OCI-LY1 (cell line): Measurements from ENCODE around the gene PHC3.

Experiments
- H2AFZ ChIP-seq: fragments of 200-600 bp; sonication (generic), shearing (Covaris generic); 2 replicates; pipeline ENCODE4 v1.6.0; 2014; ENCODE audit warnings: antibody characterized with exemption, mild to moderate bottlenecking, low read length
- H3F3A ChIP-seq: fragments of 200-600 bp; sonication (generic), shearing (Covaris generic); 2 replicates; pipeline ENCODE4 v1.6.0; 2014; ENCODE audit warnings: mild to moderate bottlenecking, antibody characterized with exemption, low read length, moderate library complexity; ENCODE audit not compliant: insufficient read depth
- H3K27ac ChIP-seq: fragments of 200-600 bp; sonication (generic); 2 replicates; pipeline ENCODE4 v1.5.1; 2014; ENCODE audit warnings: low read length, mixed run types, mild to moderate bottlenecking, low read depth; ENCODE audit not compliant: poor library complexity, severe bottlenecking
- H3K27me3 ChIP-seq: fragments of 200-600 bp; sonication (generic); 2 replicates; pipeline ENCODE4 v1.6.0; 2014; ENCODE audit warnings: antibody characterized with exemption, mild to moderate bottlenecking, low read length, moderate library complexity; ENCODE audit not compliant: insufficient read depth
- H3K36me3 ChIP-seq: fragments of 200-600 bp; sonication (generic); 2 replicates; pipeline ENCODE4 v1.6.1; 2014; ENCODE audit warnings: mild to moderate bottlenecking, antibody characterized with exemption, low read length, moderate library complexity, mixed read lengths; ENCODE audit not compliant: insufficient read depth
- H3K4me1 ChIP-seq: fragments of 200-600 bp; sonication (generic); 2 replicates; pipeline ENCODE4 v1.5.1; 2014; ENCODE audit warnings: mild to moderate bottlenecking, low read length, moderate library complexity; ENCODE audit not compliant: insufficient read depth, severe bottlenecking
- H3K4me2 ChIP-seq: fragments of 200-600 bp; sonication (generic), shearing (Covaris generic); 2 replicates; pipeline ENCODE4 v1.6.1; 2014; ENCODE audit warnings: low read length
- H3K4me3 ChIP-seq: fragments of 200-600 bp; sonication (generic); 2 replicates; pipeline ENCODE4 v1.5.1; 2014; ENCODE audit warnings: low read length, low read depth, mild to moderate bottlenecking, mixed read lengths; ENCODE audit not compliant: poor library complexity, severe bottlenecking
- H3K79me2 ChIP-seq: fragments of 200-600 bp; shearing (Covaris generic); 2 replicates; pipeline ENCODE4 v1.6.1; 2016; ENCODE audit warnings: mixed run types, low read length, mixed read lengths; ENCODE audit not compliant: insufficient read depth
- H3K9ac ChIP-seq: fragments of 200-600 bp; sonication (generic), shearing (Covaris generic); 2 replicates; pipeline ENCODE4 v1.6.1; 2014; ENCODE audit warnings: mild to moderate bottlenecking, low read length, mixed read lengths
- H3K9me2 ChIP-seq: fragments of 200-600 bp; sonication (generic), shearing (Covaris generic); 2 replicates; pipeline ENCODE4 v1.6.1; 2014; ENCODE audit warnings: low read depth, mild to moderate bottlenecking, low read length, mixed read lengths
- H3K9me3 ChIP-seq: fragments of 200-600 bp; shearing (Covaris generic); 2 replicates; pipeline ENCODE4 v1.6.1; 2014; ENCODE audit warnings: low read length, mixed read lengths
- H4K20me1 ChIP-seq: fragments of 200-600 bp; sonication (generic), shearing (Covaris generic); 2 replicates; pipeline ENCODE4 v1.6.0; 2016; ENCODE audit warnings: mild to moderate bottlenecking, low read length; ENCODE audit not compliant: insufficient read depth
- CTCF ChIP-seq: fragments of 200-600 bp; sonication (generic), shearing (Covaris generic); IDR thresholded peaks from 2 replicates; pipeline ENCODE4 v1.5.1; 2017; ENCODE audit warnings: mild to moderate bottlenecking, antibody characterized with exemption, low read length, moderate library complexity, mixed read lengths
- EZH2 ChIP-seq: fragments of 200-600 bp; sonication (generic), shearing (Covaris generic); IDR thresholded peaks from 2 replicates; pipeline ENCODE4 v1.8.0; 2017; ENCODE audit warnings: borderline replicate concordance, mixed run types, mild to moderate bottlenecking, antibody characterized with exemption, low read length, moderate library complexity, mixed read lengths

PHC3 gene

GRCh38 chr3:170063691-170064090, 117.8 kb downstream of the PHC3 start:
- Histone ChIP-seq H3K4me1 (peaks cover 21% of the 10 kb centered on the region), H3K9ac (no peak overlapping the region), H3K27ac (no peak overlapping the region), H4K20me1 (no peaks in the 10 kb centered on the region), H3F3A (no peaks in the 10 kb centered on the region), H2AFZ (no peak overlapping the region), H3K27me3 (no peaks in the 10 kb centered on the region), H3K4me3 (peak overlapping the region; percentile 20), H3K36me3 (peaks cover 3% of the 10 kb centered on the region; the same call in 1 of the 2 replicates), H3K4me2 (peak overlapping the region; percentile 59), H3K9me2 (no peaks in the 10 kb centered on the region), H3K79me2 (no peaks in the 10 kb centered on the region), H3K9me3 (no peaks in the 10 kb centered on the region)
- TF ChIP-seq EZH2 (no peak), CTCF (no peak)

GRCh38 chr3:170062769-170063168, 118.8 kb downstream of the PHC3 start:
- Histone ChIP-seq H3K4me1 (peaks cover 28% of the 10 kb centered on the region), H4K20me1 (no peaks in the 10 kb centered on the region), H3K27me3 (no peaks in the 10 kb centered on the region), H3F3A (no peaks in the 10 kb centered on the region), H3K4me3 (peak overlapping the region; percentile 9), H2AFZ (no peak overlapping the region), H3K79me2 (no peaks in the 10 kb centered on the region), H3K9ac (no peak overlapping the region), H3K9me3 (no peaks in the 10 kb centered on the region), H3K27ac (no peak overlapping the region), H3K4me2 (peak overlapping the region; percentile 34; the same call in 1 of the 2 replicates), H3K36me3 (peaks cover 3% of the 10 kb centered on the region; the same call in 1 of the 2 replicates), H3K9me2 (no peaks in the 10 kb centered on the region)
- peak; percentile 87 for TF ChIP-seq CTCF
- no peak for TF ChIP-seq EZH2

GRCh38 chr3:170062068-170062467, 119.5 kb downstream of the PHC3 start:
- peaks cover 3% of the 10 kb centered on the region; the same call in 1 of the 2 replicates for H3K36me3 ChIP-seq
- no peak overlapping the region for H3K4me2 ChIP-seq
- H4K20me1 ChIP-seq = no peaks in the 10 kb centered on the region
- no peaks in the 10 kb centered on the region for H3K9me3 ChIP-seq
- H3K4me1 ChIP-seq = peaks cover 35% of the 10 kb centered on the region
- H3K79me2 ChIP-seq = no peaks in the 10 kb centered on the region
- no peak overlapping the region for H3K4me3 ChIP-seq
- no peaks in the 10 kb centered on the region for H3F3A ChIP-seq
- no peaks in the 10 kb centered on the region for H3K27me3 ChIP-seq
- H3K9ac ChIP-seq = no peak overlapping the region
- H3K27ac ChIP-seq = no peak overlapping the region
- H3K9me2 ChIP-seq = no peaks in the 10 kb centered on the region
- TF ChIP-seq CTCF (no peak), EZH2 (no peak)
- H2AFZ ChIP-seq = no peak overlapping the region
